ENCODE measurements around the gene ARID4B.
"Not testable (repeated sequence)": the region's sequence is repeated elsewhere in the genome, so short reads cannot be mapped to it uniquely, and the experiment has no call there.

The ARID4B gene

DNA sequence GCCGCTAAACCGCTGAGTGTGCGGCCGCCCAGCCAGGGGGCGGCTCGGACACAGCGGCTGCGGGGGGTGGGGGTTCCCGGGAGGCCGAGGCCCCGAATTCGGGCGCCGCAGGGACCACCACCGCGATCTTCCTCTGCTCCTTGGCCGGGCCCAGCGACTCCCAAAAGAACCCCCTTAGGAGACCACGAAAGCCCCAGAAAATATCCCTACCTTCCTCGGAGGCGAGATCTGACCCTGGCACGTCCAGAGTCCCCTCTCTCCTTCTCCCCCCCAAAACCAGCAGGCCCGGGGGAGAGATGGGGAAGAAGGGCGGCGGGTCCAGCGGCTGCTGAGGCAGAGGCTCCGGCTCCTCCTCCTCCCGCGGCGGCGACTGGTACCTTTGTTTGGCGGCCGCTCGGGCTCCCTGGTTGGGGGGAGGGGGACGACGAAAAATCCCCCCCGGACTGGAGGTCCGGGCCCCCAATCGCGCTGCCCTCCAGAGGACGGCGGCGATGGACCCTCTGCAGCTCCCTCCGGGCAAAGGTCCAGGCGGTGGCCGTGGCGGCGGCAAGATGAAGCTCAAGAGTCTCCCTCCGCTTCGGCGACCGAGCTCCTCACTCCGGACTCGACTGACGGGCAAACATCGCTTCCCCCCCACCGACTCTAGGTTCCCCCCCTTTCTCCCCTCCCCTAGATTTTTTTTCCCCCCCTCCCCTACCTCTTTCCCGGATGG lies at the start of gene ARID4B:
ARID4B (minus strand) TSS at position 621 of the 712 bp plus-strand sequence. CDS start 1,260 bp downstream, outside the sequence.
- DNase-seq, result peak; percentile 72
- ATAC-seq, result no peak

DNA sequence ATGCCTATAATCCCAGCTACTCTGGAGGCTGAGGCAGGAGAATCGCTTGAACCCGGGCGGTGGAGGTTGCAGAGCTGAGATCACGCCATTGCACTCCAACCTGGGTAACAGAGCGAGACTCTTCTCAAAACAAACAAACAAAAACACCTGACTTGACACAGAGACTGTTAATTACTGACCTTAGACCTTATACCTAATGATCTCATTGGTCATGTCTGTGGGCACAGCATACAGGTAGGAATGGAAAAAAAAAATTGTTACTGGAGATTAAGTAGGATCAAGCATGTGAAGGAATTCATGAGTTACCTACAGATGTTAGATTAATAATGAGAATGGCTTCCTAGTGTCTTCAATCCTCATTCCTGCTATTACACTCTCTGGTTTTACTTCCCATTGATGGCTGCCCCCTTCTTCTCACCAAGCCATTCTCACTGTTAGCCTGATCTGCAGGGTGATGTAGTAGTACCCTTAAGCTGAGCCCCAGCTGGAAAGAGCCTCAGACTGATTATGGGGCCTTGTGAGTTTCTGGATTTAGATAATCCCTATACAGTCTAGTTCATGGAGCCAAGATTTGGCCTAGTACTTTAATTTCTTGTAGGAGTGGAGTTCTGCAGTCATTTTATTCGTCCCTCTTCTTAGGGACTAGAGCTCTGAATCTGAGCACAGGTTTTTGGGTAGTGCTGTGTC lies 48.1 kb upstream of the ARID4B start:
- DNase-seq, result no peak
- no peak for ATAC-seq

GRCh38 chr1:235369802-235370201 lies 41.8 kb upstream of the ARID4B start:
- no peak for ATAC-seq
- no peak for DNase-seq

DNA sequence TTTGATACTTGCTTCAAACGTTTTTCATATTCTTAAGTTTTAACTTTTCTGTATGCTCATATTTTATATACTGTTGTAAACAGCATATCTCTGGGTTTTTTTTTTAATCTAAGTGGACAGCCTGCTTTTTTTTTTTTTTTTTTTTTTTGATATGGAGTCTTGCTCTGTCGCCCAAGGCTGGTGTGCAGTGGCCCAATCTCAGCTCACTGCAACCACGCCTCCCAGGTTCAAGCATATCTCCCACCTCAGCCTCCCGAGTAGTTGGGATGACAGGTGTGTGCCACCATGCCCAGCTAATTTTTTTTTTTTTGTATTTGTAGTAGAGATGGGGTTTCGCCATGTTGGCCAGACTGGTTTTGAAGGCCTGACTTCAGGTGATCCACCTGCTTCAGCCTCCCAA lies 40.4 kb upstream of the ARID4B start:
- DNase-seq, result no peak
- no peak for ATAC-seq

DNA sequence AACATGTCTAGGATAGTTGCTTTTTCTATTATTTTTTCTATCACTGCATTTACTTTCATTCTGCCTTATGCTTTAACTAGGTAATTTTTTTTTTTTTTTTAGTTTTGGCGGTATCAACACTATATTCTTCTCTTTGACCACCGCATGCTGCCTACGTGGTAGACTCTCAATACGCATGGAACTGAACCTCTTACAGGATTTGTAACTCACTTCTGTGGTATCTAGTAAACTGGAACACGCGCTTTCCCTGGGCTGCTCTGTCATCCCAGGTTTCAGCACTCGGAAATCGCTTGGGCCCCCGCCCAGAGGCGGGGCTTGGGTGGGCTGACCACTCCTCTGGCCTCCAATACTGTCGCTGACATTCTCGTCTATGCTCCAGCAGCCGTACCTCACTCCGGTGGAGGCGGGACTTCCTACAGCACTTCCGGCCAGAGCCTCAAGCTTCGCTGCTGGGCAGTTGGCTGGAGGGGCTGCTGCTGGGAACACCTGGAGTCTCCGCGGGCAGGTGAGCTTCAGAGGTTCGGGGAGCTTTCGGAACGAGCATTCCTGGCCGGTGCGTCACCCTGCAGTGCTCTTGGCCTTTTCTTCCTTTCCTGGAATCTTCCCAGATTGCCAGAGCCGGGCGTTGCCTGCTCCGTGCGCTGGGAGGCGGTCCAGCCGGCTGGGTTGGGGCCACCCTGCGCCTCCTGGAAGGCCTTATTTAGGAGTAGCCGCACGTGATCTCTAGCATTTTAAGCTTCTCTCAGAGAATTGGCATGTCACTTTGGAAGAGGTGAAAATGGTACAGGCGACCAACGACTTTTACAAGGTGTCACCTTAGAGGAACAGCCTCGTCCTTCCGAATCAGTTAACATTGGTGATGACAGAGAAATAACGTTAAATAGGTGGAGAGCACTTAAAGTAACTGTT lies 39.3 kb upstream of the ARID4B start, which contains the start of gene TBCE:
TBCE (plus strand) TSS at position 428 of the 909 bp plus-strand sequence. CDS start 12,623 bp downstream, outside the sequence.
- ATAC-seq (peak; percentile 99), DNase-seq (peak; percentile 92)

GRCh38 chr1:235366286-235366685 lies 38.3 kb upstream of the ARID4B start:
- peak; percentile 47 for DNase-seq
- peak; percentile 62 for ATAC-seq

GRCh38 chr1:235364189-235364588 lies 36.2 kb upstream of the ARID4B start:
- not testable (repeated sequence) for ATAC-seq, DNase-seq

DNA sequence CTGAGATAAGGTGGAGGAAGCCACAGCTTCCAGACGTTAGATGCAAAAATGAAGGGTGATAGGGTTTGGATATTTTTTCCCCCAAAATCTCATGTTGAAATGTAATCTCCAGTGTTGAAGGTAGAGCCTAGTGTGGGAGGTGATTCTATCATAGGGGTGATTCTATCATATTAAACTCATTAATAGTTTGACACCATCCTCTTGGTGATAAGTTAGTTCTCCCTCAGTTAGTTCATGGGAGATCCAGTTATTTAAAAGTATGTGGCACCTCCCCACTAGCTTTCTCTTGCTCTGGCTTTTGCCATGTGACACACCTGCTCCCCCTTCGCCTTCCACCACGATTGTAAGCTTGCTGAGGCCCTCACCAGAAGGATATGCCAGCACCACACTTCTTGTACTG lies 30.9 kb upstream of the ARID4B start:
- DNase-seq, result no peak
- no peak for ATAC-seq

- no peak for ATAC-seq
Observed at GRCh38 chr1:235357485-235358373, 29.8 kb upstream of the ARID4B start.

DNA sequence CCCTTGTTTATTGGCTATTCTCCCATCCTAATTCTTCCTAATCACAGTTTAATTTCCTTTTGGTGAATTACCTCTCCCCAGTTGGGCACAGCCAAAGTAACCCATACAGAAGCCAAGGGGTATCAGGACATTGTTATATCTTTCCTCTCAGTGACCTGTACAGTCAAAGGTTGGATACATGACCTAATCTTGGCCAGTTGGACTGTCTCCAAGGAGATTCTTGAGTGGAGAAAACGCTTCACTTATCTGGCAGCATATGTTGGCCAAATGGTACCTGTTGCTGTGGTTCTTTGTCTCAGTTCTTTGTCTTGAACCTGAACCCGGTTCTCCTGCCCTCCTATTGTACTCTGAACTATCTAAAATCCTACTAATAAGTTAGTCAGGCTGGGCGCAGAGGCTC lies 23.9 kb upstream of the ARID4B start:
- no peak for DNase-seq
- ATAC-seq, result no peak

More at GRCh38 chr1:235357485-235358373, 29.8 kb upstream of the ARID4B start:
- no peak for DNase-seq

DNA sequence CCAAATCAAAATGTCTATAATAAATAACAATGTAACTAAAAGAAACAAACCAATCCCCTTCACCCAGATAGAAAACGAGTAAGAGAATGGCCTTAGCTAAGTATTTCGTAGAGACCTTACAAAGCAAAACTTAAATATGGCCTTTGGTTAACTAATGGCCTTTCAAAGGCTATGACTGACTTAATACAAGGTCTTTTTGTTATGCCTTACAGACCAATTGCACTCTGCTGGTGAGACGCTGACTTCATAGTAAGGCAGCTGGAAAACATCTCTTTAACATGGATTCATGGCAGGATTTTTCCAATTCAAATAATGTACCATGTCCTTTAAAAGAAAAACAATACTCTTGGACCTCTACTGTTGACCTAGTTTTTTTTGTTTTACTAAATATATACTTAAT lies 23.5 kb upstream of the ARID4B start:
- ATAC-seq (no peak), DNase-seq (no peak)

GRCh38 chr1:235343726-235344125 lies 15.7 kb upstream of the ARID4B start:
- DNase-seq (no peak), ATAC-seq (peak; percentile 46)

- ATAC-seq (no peak), DNase-seq (no peak)
Observed at GRCh38 chr1:235342471-235342870, 14.5 kb upstream of the ARID4B start.

GRCh38 chr1:235342039-235342438 lies 14.1 kb upstream of the ARID4B start:
- ATAC-seq (no peak), DNase-seq (no peak)

DNA sequence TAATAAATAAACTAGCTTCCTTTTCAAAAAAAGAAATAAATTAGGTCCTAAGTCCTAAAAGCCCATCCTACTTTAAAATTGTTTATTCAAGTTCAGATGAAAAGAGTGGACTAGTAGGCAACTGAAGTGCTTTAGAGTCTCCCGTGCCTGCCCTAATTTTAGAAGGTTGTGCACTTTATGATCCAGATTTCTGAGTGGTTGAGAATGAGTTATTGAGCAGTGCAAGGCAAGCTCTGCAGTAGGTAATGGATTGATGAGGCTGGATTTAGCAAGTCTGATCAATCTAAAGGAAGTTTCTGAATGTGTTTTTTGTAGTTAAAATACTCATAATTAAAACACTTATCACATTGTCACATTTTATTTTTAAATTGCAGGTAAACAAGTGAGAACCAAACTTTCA lies 13.4 kb upstream of the ARID4B start:
- DNase-seq (no peak), ATAC-seq (no peak)

DNA sequence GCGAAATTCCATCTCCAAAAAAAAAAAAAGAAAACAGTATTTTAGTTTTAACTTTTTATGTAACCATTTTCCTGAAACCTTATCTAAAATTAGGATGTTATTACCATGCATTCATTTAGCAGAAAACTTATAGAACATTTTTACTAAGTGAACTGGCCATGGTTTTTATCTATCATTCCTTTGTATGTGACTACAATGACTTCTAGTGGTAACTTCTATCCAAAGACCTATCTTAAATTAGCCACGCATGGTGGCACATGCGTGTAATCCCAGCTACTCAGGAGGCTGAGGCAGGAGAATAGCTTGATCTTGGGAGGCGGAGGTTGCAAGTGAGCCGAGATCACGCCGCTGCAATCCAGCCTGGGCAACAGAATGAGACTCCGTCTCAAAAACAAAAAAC lies 11.8 kb upstream of the ARID4B start:
- DNase-seq (no peak), ATAC-seq (no peak)

DNA sequence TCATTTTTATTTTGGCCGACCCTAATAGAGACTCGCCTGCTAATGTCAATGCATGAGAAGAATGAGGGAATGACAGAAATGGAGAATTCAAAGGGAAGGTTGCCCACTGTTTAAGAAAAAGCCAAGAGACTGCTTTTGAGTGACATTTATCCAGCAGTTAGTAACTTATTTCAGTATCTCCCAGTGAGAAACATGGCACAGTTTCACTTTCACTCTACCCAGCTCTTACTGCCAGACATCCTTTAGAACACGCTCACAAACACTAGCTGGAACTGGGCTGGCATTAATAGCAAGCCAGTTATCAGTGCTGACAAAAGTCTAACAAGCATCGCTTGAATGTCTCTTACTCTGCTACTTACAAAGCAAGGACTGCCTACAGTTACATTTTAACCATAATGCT lies 8.9 kb upstream of the ARID4B start:
- ATAC-seq, result peak; percentile 92

DNA sequence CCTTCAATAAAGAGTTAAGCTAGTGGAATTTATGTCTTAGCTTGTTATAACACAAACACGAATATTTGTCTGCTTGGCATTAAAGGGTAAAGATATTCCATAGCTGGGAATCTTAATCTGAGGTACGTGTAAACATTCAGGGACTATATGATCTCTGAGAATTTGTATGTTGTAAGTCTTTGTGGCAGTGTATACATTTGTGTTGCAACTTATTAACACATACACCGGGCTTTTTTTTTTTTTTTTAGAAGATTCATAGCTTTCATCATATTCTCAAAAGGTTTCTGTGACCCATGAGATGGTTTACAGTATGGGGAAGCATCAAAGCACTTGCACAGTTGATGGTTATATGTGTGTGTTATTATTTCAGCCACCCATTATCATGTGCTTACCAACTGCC lies 3.4 kb upstream of the ARID4B start:
- ATAC-seq, result no peak

More for the DNA sequence above, 8.9 kb upstream of the ARID4B start:
- DNase-seq, result no peak

DNA sequence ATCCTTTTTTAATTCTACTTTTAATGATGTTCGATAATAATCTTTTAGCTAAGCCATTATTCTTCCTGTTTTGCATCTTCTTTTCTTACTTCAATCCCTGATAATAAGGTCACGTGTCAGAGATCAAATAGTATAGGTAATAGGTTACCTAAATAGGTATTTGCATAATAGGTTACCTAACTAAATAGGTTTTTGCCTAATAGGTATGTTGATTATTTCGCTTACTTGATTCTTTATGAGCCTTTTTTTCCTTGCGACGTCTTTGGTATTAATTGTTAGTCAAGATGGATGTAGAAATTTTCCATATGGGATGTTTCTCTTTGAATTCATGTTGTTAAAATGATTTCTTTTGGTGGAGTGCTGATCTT lies 2.9 kb upstream of the ARID4B start:
- ATAC-seq (no peak), DNase-seq (no peak)

More for the DNA sequence above, 3.4 kb upstream of the ARID4B start:
- DNase-seq, result no peak

DNA sequence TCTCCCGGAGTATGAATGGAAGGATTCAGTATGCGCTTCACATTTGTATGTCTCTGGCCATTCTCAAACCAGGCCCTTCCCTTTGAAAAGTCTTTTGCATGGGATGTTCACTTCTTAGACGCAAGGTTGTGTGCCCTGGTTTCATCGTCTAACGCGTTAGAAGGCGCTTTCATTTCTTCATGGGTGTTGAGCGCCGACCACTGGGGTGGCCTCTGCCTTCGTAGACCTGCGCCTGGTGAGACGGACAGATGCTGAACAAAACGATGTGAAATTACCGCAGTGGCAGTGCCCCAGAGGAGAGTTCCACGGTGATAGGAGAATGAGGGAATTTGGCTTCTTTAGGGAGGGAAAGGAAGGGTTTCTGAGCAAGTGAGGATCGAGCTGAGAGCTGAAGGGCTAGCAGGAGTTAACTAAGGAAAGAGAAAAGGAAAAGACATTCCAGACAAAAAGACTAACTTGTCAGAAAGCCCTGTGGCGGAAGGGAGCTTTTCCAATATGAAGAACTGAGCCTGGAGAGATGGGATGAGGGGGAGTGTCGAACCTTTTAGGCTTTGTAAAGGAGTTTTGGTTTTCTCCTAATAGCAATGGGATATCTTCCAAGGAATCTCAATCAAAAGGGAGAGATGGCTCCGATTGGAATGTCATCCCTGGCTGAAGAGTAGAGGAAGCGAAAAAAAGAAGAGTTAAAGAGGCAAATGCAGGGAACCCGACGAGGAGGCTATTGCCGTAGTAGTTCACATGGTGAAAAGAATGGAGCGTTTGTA lies 1.3 kb upstream of the ARID4B start:
- ATAC-seq (peak; percentile 21), DNase-seq (peak; percentile 57)
